Smooth muscle cell (in vitro differentiated cells): Measurements from ENCODE around the gene VPS51. TPM values are rescaled to one million over a fixed set of nuclear protein-coding genes. Genes with fewer than 3 reads are reported as not detected.

ENCODE experiments used
- DNase-seq: peaks from one replicate; lab custom pipeline; 2025; ENCODE audit not compliant: unreplicated experiment; lab: John Stamatoyannopoulos, UW
- H2AFZ ChIP-seq: fragments of 200-600 bp; sonication (generic); 2 replicates; pipeline ENCODE4 v1.6.0; 2016; ENCODE audit warnings: antibody characterized with exemption, low read depth, mild to moderate bottlenecking
- H3F3A ChIP-seq: fragments of 200-600 bp; sonication (generic); 2 replicates; pipeline ENCODE4 v1.6.0; 2017; ENCODE audit warnings: antibody characterized with exemption, low read depth
- H3K27ac ChIP-seq: fragments of 200-600 bp; sonication (generic); 2 replicates; pipeline ENCODE4 v1.5.1; 2016; ENCODE audit warnings: low read depth, mild to moderate bottlenecking
- H3K27me3 ChIP-seq: fragments of 200-600 bp; sonication (generic); 2 replicates; pipeline ENCODE4 v1.6.1; 2016; ENCODE audit warnings: low read depth, mild to moderate bottlenecking
- H3K36me3 ChIP-seq: fragments of 200-600 bp; sonication (generic); 2 replicates; pipeline ENCODE4 v1.5.1; 2016; ENCODE audit warnings: low read depth
- H3K4me1 ChIP-seq: fragments of 200-600 bp; sonication (generic); 2 replicates; pipeline ENCODE4 v1.5.1; 2016; ENCODE audit warnings: low read depth
- H3K4me2 ChIP-seq: fragments of 200-600 bp; sonication (generic); 2 replicates; pipeline ENCODE4 v1.6.0; 2016; ENCODE audit warnings: mild to moderate bottlenecking
- H3K4me3 ChIP-seq: fragments of 200-600 bp; sonication (generic); 2 replicates; pipeline ENCODE4 v1.5.1; 2016; ENCODE audit warnings: mild to moderate bottlenecking
- H3K79me2 ChIP-seq: fragments of 200-600 bp; sonication (generic); 2 replicates; pipeline ENCODE4 v1.6.0; 2016; ENCODE audit warnings: low read depth, mild to moderate bottlenecking
- H3K9ac ChIP-seq: fragments of 200-600 bp; sonication (generic); 2 replicates; pipeline ENCODE4 v1.6.0; 2016; ENCODE audit warnings: low read depth
- H3K9me3 ChIP-seq: fragments of 200-600 bp; sonication (generic); replicated peaks from 2 replicates; pipeline ENCODE4 v1.5.1; 2016; ENCODE audit warnings: low read depth
- H4K20me1 ChIP-seq: fragments of 200-600 bp; sonication (generic); 2 replicates; pipeline ENCODE4 v1.6.0; 2016; ENCODE audit warnings: low read depth
- CTCF ChIP-seq: fragments of 200-600 bp; sonication (generic); IDR thresholded peaks from 2 replicates; pipeline ENCODE4 v1.5.1; 2017; ENCODE audit warnings: borderline replicate concordance, mild to moderate bottlenecking, antibody characterized with exemption; ENCODE audit not compliant: insufficient read depth, poor library complexity, severe bottlenecking
- WGBS: methylation state at CpG from one replicate; pipeline ENCODE4 v1.1.7; 2016; ENCODE audit warnings: low lambda C conversion rate; 5-methylcytosine and 5-hydroxymethylcytosine counted together
- polyA plus RNA-seq: library from polyadenylated mRNA; unstranded; fragments of >200 nt; fragmentation: Nextera tagmentation; extraction: Ambion mirVana; gene quantifications from 2 replicates; pipeline ENCODE4 v1.2.1, GENCODE V29; 2016
- total RNA-seq: library from RNA; depleted of rRNA; stranded (reverse); fragments of >200 nt; gene quantifications from 2 replicates; pipeline ENCODE4 v1.2.3, GENCODE V29; 2014

VPS51 gene
- total and polyA plus RNA-seq, 2 experiments from 2014 or later, result 55.2 to 154 TPM

- Histone ChIP-seq H4K20me1 (no peaks in the 10 kb centered on the region), H3K4me3 (no peak overlapping the region), H3K36me3 (no peaks in the 10 kb centered on the region), H3K4me1 (peaks cover 7% of the 10 kb centered on the region), H3K79me2 (peaks cover 15% of the 10 kb centered on the region), H3F3A (no peaks in the 10 kb centered on the region), H2AFZ (no peak overlapping the region), H3K27me3 (no peaks in the 10 kb centered on the region), H3K27ac (no peak overlapping the region), H3K9ac (no peak overlapping the region), H3K4me2 (no peak overlapping the region), H3K9me3 (no peaks in the 10 kb centered on the region)
- 60% methylated on average over 3 of the region's 3 CpGs for WGBS
- DNase-seq, result no peak
- TF ChIP-seq CTCF, result peak; percentile 42
Measured at GRCh38 chr11:65078151-65078550, 17.9 kb upstream of the VPS51 start.

- no peaks in the 10 kb centered on the region for H3F3A ChIP-seq
- H3K4me3 ChIP-seq, result no peak overlapping the region
- no peak for DNase-seq
- H3K4me1 ChIP-seq, result peaks cover 8% of the 10 kb centered on the region
- WGBS, result 95% methylated on average over 9 of the region's 9 CpGs
- no peak overlapping the region for H2AFZ ChIP-seq
- H3K36me3 ChIP-seq, result no peaks in the 10 kb centered on the region
- no peaks in the 10 kb centered on the region for H3K27me3 ChIP-seq
- no peaks in the 10 kb centered on the region for H4K20me1 ChIP-seq
- H3K4me2 ChIP-seq, result no peak overlapping the region
- no peak overlapping the region for H3K27ac ChIP-seq
- H3K79me2 ChIP-seq, result peaks cover 19% of the 10 kb centered on the region
- H3K9me3 ChIP-seq, result no peaks in the 10 kb centered on the region
- no peak overlapping the region for H3K9ac ChIP-seq
- no peak for TF ChIP-seq CTCF
Measured at GRCh38 chr11:65078786-65079342, 17.1 kb upstream of the VPS51 start.

GRCh38 chr11:65083134-65083833 lies 12.7 kb upstream of the VPS51 start:
- no peak overlapping the region for H3K27ac ChIP-seq
- H2AFZ ChIP-seq, result peak overlapping the region; percentile 92
- H3K9ac ChIP-seq, result peak overlapping the region; percentile 94
- TF ChIP-seq CTCF, result no peak
- H3K27me3 ChIP-seq, result no peaks in the 10 kb centered on the region
- H3K4me3 ChIP-seq, result peak overlapping the region; percentile 81
- no peak for DNase-seq
- H3K4me1 ChIP-seq, result peaks cover 11% of the 10 kb centered on the region
- WGBS, result 7% methylated on average over 12 of the region's 13 CpGs
- peaks cover 32% of the 10 kb centered on the region for H3K79me2 ChIP-seq
- H3K36me3 ChIP-seq, result no peaks in the 10 kb centered on the region
- H4K20me1 ChIP-seq, result no peaks in the 10 kb centered on the region
- H3K4me2 ChIP-seq, result peak overlapping the region; percentile 82
- no peaks in the 10 kb centered on the region for H3K9me3 ChIP-seq
- no peaks in the 10 kb centered on the region for H3F3A ChIP-seq
